ENCODE results near the gene MRPL11. TPM values are rescaled to one million over a fixed set of nuclear protein-coding genes. Genes with fewer than 3 reads are reported as not detected.
A peak's percentile ranks its signal among the peaks of the same experiment; 100 is the strongest.

Gene MRPL11
- total and polyA plus RNA-seq, 2 of the 13 experiments (the other 11 are each of a cell fraction or from before 2014, with no cell fraction given) = 72.9 to 176 TPM

- TF ChIP-seq TFDP2 (CRISPR knock-in tag; IDR thresholded peaks at IDR 0.05) (0 out of 2 replicates have a peak, but pooled peaks have one; percentile 34), SNAPC5 (CRISPR knock-in tag; IDR thresholded peaks at IDR 0.05; ENCODE audit: borderline replicate concordance) (no peak), MYPOP (CRISPR knock-in tag; IDR thresholded peaks at IDR 0.05) (0 out of 2 replicates have a peak, but pooled peaks have one; percentile 34), ZNF230 (CRISPR knock-in tag; IDR thresholded peaks at IDR 0.05) (no peak), ZBTB2 (CRISPR knock-in tag; IDR thresholded peaks at IDR 0.05; ENCODE audit: low read depth) (no peak), KDM4B (CRISPR knock-in tag; IDR thresholded peaks at IDR 0.05) (no peak), ONECUT2 (CRISPR knock-in tag; IDR thresholded peaks at IDR 0.05) (no peak), CEBPG (CRISPR knock-in tag; IDR thresholded peaks at IDR 0.05) (no peak), ZNF770 (CRISPR knock-in tag; IDR thresholded peaks at IDR 0.05) (no peak), ATF4 (CRISPR knock-in tag; IDR thresholded peaks at IDR 0.05) (no peak), MBNL3 (CRISPR knock-in tag; conservative IDR thresholded peaks at IDR 0.05) (no peak), ISX (CRISPR knock-in tag; conservative IDR thresholded peaks at IDR 0.05) (no peak), MAFF (IDR thresholded peaks at IDR 0.05; ENCODE audit: low read depth, low read length) (peak; percentile 52; the same call in 1 of the 2 replicates)
Measured at GRCh38 chr11:66408488-66409214, 30.0 kb downstream of the MRPL11 start (continued).

Measured in HepG2 (cell line).